RPMI8226 (cell line): ENCODE data around the gene CNTROB.
"Not testable (repeated sequence)": the region's sequence is repeated elsewhere in the genome, so short reads cannot be mapped to it uniquely, and the experiment has no call there.

Experiments
- DNase-seq: peaks from one replicate; pipeline ENCODE4 v3.0.0-alpha.2; 2015

CNTROB gene

GRCh38 chr17:7947651-7948050 is 15.6 kb downstream of the CNTROB start:
- DNase-seq: no peak

GRCh38 chr17:7950578-7950977 is 18.6 kb downstream of the CNTROB start:
- no peak for DNase-seq

- peak; percentile 28 for DNase-seq
These were observed 19.3 kb downstream of the CNTROB start for GRCh38 chr17:7951143-7951792.

- not testable (repeated sequence) for DNase-seq
These were observed 21.3 kb downstream of the CNTROB start for GRCh38 chr17:7953266-7953665.

GRCh38 chr17:7955414-7956227 is 23.6 kb downstream of the CNTROB start:
- DNase-seq: no peak

- DNase-seq: peak; percentile 55
These were observed 24.4 kb downstream of the CNTROB start for GRCh38 chr17:7956228-7956965.

- DNase-seq: no peak
These were observed 27.7 kb downstream of the CNTROB start for GRCh38 chr17:7959503-7960253.

- DNase-seq: no peak
These were observed 29.4 kb downstream of the CNTROB start for GRCh38 chr17:7961421-7961820.

- no peak for DNase-seq
These were observed 35.7 kb downstream of the CNTROB start for GRCh38 chr17:7967751-7968150.

GRCh38 chr17:7969433-7969832 is 37.4 kb downstream of the CNTROB start:
- DNase-seq: no peak

GRCh38 chr17:7971651-7972050 is 39.6 kb downstream of the CNTROB start:
- DNase-seq: no peak

- DNase-seq: no peak
These were observed 40.3 kb downstream of the CNTROB start for GRCh38 chr17:7972131-7972785.

GRCh38 chr17:7974638-7975131 is 42.7 kb downstream of the CNTROB start:
- DNase-seq: no peak

GRCh38 chr17:7977039-7977438 is 45.0 kb downstream of the CNTROB start:
- no peak for DNase-seq

- no peak for DNase-seq
These were observed 45.8 kb downstream of the CNTROB start for GRCh38 chr17:7977805-7978204.

- no peak for DNase-seq
These were observed 50.2 kb downstream of the CNTROB start for GRCh38 chr17:7982173-7982572.

- peak; percentile 16 for DNase-seq
These were observed 50.7 kb downstream of the CNTROB start for GRCh38 chr17:7982666-7983065.

GRCh38 chr17:7984904-7985303 is 52.9 kb downstream of the CNTROB start:
- no peak for DNase-seq

- no peak for DNase-seq
These were observed 55.3 kb downstream of the CNTROB start for GRCh38 chr17:7987112-7987893.

GRCh38 chr17:7988750-7989178 is 56.8 kb downstream of the CNTROB start:
- peak; percentile 84 for DNase-seq
